Measurements from ENCODE around the gene POLR2J.

Gene POLR2J

GRCh38 chr7:102446387-102447156 is 32.1 kb downstream of the POLR2J start:
- no peak overlapping the region for H3K4me3 ChIP-seq (ENCODE audit: low read depth in 1 of 2, low read length in 2 of 2)
- H3K27me3 ChIP-seq (ENCODE audit: low read depth, low read length): no peaks in the 10 kb centered on the region
- no peaks in the 10 kb centered on the region for H3K9me3 ChIP-seq (ENCODE audit: control insufficient read depth in 1 of 2, low read length in 2 of 2)
- H3K36me3 ChIP-seq (ENCODE audit: control insufficient read depth in 1 of 2, insufficient read depth in 2 of 2, low read length in 2 of 2): peaks cover 4 to 23% of the 10 kb centered on the region in 2 donors
- no peak overlapping the region for H3K27ac ChIP-seq (ENCODE audit: low read length)
- H3K4me1 ChIP-seq (ENCODE audit: control insufficient read depth in 1 of 2, insufficient read depth in 2 of 2, low read length in 2 of 2): no peaks in the 10 kb centered on the region

DNA sequence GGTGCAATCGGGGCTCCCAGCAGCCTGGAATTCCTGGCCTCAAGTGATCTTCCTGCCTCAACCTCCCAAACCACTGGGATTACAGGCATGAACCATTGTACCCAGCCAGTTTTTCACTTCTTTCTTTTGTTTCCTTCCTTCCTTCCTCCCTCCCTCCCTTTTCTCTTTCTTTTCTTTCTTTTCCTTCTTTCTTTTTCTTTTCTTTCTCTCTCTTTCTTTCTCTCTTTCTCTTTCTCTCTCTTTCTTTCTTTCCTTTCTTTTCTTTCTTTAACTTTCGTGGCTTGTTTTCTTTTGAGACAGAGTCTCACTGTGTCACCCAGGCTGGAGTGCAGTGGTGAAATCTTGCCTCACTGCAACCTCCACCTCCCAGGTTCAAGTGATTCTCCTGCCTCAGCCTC is 33.0 kb downstream of the POLR2J start:
- Histone ChIP-seq H3K36me3 (ENCODE audit: control insufficient read depth in 1 of 2, insufficient read depth in 2 of 2, low read length in 2 of 2) (peaks cover 4 to 24% of the 10 kb centered on the region in 2 donors), H3K9me3 (ENCODE audit: control insufficient read depth in 1 of 2, low read length in 2 of 2) (no peaks in the 10 kb centered on the region), H3K27me3 (ENCODE audit: low read depth, low read length) (no peaks in the 10 kb centered on the region), H3K4me1 (ENCODE audit: control insufficient read depth in 1 of 2, insufficient read depth in 2 of 2, low read length in 2 of 2) (no peaks in the 10 kb centered on the region), H3K27ac (ENCODE audit: low read length) (no peak overlapping the region), H3K4me3 (ENCODE audit: low read depth in 1 of 2, low read length in 2 of 2) (no peak overlapping the region)

- H3K27ac ChIP-seq (ENCODE audit: low read length): no peak overlapping the region
- H3K9me3 ChIP-seq (ENCODE audit: control insufficient read depth in 1 of 2, low read length in 2 of 2): no peaks in the 10 kb centered on the region
- peaks cover 0 to 4% of the 10 kb centered on the region in 2 donors for H3K4me1 ChIP-seq (ENCODE audit: control insufficient read depth in 1 of 2, insufficient read depth in 2 of 2, low read length in 2 of 2)
- no peaks in the 10 kb centered on the region for H3K27me3 ChIP-seq (ENCODE audit: low read depth, low read length)
- H3K4me3 ChIP-seq (ENCODE audit: low read depth in 1 of 2, low read length in 2 of 2): no peak overlapping the region
- peaks cover 4 to 24% of the 10 kb centered on the region in 2 donors for H3K36me3 ChIP-seq (ENCODE audit: control insufficient read depth in 1 of 2, insufficient read depth in 2 of 2, low read length in 2 of 2)
Measured at GRCh38 chr7:102444961-102445673, 33.6 kb downstream of the POLR2J start.

GRCh38 chr7:102439963-102440795 is 38.5 kb downstream of the POLR2J start:
- Histone ChIP-seq H3K36me3 (ENCODE audit: control insufficient read depth in 1 of 2, insufficient read depth in 2 of 2, low read length in 2 of 2) (peaks cover 0 to 10% of the 10 kb centered on the region in 2 donors), H3K9me3 (ENCODE audit: control insufficient read depth in 1 of 2, low read length in 2 of 2) (no peaks in the 10 kb centered on the region), H3K4me3 (ENCODE audit: low read depth in 1 of 2, low read length in 2 of 2) (no peak overlapping the region), H3K27ac (ENCODE audit: low read length) (no peak overlapping the region), H3K4me1 (ENCODE audit: control insufficient read depth in 1 of 2, insufficient read depth in 2 of 2, low read length in 2 of 2) (peaks cover 0 to 5% of the 10 kb centered on the region in 2 donors), H3K27me3 (ENCODE audit: low read depth, low read length) (no peaks in the 10 kb centered on the region)

DNA sequence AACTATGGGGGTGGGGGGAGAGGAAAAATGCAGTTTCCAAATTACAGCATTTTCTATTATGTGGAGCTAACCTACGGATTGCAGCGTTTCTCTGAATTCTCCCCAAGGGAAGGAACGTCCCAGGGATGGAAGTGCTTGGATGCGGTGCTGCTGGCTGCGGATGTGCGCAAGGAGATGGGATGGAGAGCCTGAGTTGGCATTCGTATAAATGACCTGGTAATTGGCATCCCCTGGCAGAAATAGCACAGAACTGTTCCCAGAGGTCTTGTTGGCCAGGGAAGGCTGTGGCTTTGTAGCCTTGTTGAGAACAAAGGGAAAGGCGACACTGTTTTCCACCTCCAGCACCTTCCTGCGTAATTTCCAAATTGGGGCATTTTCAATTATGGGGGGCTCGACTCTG is 42.6 kb downstream of the POLR2J start:
- Histone ChIP-seq H3K27me3 (ENCODE audit: low read depth, low read length) (no peaks in the 10 kb centered on the region), H3K27ac (ENCODE audit: low read length) (no peak overlapping the region), H3K4me3 (ENCODE audit: low read depth in 1 of 2, low read length in 2 of 2) (no peak overlapping the region), H3K36me3 (ENCODE audit: control insufficient read depth in 1 of 2, insufficient read depth in 2 of 2, low read length in 2 of 2) (peaks cover 0 to 5% of the 10 kb centered on the region in 2 donors), H3K9me3 (ENCODE audit: control insufficient read depth in 1 of 2, low read length in 2 of 2) (no peaks in the 10 kb centered on the region), H3K4me1 (ENCODE audit: control insufficient read depth in 1 of 2, insufficient read depth in 2 of 2, low read length in 2 of 2) (peaks cover 0 to 22% of the 10 kb centered on the region in 2 donors)

DNA sequence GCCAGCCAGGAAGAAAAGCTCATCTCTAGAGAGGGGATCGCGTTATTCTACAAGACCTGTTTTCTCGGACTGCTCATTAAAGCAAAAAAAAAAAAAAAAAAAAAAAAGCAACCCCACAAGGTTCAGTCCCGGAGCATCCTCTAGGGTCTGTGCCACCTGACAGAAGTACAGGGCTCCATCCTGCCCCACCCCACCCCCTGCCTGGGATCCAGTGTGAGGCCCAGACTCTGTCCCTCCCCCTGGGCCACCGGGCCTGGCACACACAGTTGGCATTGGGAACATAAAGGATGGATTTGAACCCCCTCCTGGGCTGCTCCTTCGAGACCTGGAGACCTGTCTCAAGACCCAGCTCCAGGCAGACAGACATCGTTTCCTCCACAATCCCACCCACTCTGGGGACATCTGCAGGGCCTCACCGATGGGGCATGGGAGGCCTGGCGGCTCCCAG is 44.7 kb downstream of the POLR2J start:
- H3K9me3 ChIP-seq (ENCODE audit: control insufficient read depth in 1 of 2, low read length in 2 of 2): no peaks in the 10 kb centered on the region
- no peak overlapping the region for H3K27ac ChIP-seq (ENCODE audit: low read length)
- H3K4me3 ChIP-seq (ENCODE audit: low read depth in 1 of 2, low read length in 2 of 2): peak overlapping the region; percentile 60 to 82
- peaks cover 0 to 4% of the 10 kb centered on the region in 2 donors for H3K36me3 ChIP-seq (ENCODE audit: control insufficient read depth in 1 of 2, insufficient read depth in 2 of 2, low read length in 2 of 2)
- H3K27me3 ChIP-seq (ENCODE audit: low read depth, low read length): no peaks in the 10 kb centered on the region
- H3K4me1 ChIP-seq (ENCODE audit: control insufficient read depth in 1 of 2, insufficient read depth in 2 of 2, low read length in 2 of 2): peaks cover 0 to 17% of the 10 kb centered on the region in 2 donors

GRCh38 chr7:102433219-102434038 is 45.3 kb downstream of the POLR2J start, which contains the start of gene ORAI2:
Gene ORAI2, plus strand, starts transcription at chr7:102433575. Its CDS starts 5,382 bp downstream, at chr7:102438957.
- no peaks in the 10 kb centered on the region for H3K9me3 ChIP-seq (ENCODE audit: control insufficient read depth in 1 of 2, low read length in 2 of 2)
- H3K27me3 ChIP-seq (ENCODE audit: low read depth, low read length): no peaks in the 10 kb centered on the region
- no peaks in the 10 kb centered on the region for H3K36me3 ChIP-seq (ENCODE audit: control insufficient read depth in 1 of 2, insufficient read depth in 2 of 2, low read length in 2 of 2)
- H3K4me3 ChIP-seq (ENCODE audit: low read depth in 1 of 2, low read length in 2 of 2): peak within 1 kb of the TSS; percentile 60 to 82
- peaks cover 0 to 17% of the 10 kb centered on the region in 2 donors for H3K4me1 ChIP-seq (ENCODE audit: control insufficient read depth in 1 of 2, insufficient read depth in 2 of 2, low read length in 2 of 2)
- H3K27ac ChIP-seq (ENCODE audit: low read length): no peak within 1 kb of the TSS

DNA sequence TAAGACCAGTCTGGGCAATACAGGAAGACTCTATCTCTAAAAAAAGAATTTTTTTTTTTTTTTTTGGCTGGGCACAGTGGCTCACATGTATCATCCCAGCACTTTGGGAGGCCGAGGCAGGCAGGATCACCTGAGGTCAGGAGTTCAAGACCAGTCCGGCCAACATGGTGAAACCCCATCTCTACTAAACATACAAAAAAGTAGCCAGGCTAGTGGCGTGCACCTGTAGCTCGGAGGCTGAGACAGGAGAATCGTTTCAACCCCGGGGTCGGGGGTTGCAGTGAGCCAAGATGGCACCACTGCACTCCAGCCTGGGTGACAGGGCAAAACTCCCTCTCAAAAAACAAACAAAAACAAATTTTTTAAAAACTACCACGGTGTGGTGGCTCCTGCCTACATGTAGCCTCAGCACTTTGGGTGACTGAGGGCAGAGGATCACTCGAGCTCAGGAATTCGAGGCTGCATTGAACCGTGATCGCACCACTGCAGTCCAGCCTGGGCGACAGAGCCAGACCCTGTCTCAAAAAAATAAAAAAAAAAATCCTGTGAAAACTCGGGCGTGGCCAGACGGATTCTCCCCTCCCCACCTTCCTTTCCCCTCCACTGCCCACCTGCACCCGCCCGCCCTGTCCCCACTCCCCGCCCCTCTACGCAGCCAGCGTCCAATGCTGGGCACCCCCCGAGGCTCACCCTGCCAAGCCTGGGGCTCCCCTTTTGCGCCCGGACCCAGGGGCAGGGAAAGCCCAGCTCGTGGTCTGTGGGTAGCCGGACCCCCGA is 46.1 kb downstream of the POLR2J start:
- Histone ChIP-seq H3K36me3 (ENCODE audit: control insufficient read depth in 1 of 2, insufficient read depth in 2 of 2, low read length in 2 of 2) (peaks cover 0 to 1% of the 10 kb centered on the region in 2 donors), H3K27ac (ENCODE audit: low read length) (no peak overlapping the region), H3K27me3 (ENCODE audit: low read depth, low read length) (no peaks in the 10 kb centered on the region), H3K9me3 (ENCODE audit: control insufficient read depth in 1 of 2, low read length in 2 of 2) (no peaks in the 10 kb centered on the region), H3K4me3 (ENCODE audit: low read depth in 1 of 2, low read length in 2 of 2) (peak overlapping the region; percentile 11 to 59), H3K4me1 (ENCODE audit: control insufficient read depth in 1 of 2, insufficient read depth in 2 of 2, low read length in 2 of 2) (peaks cover 0 to 17% of the 10 kb centered on the region in 2 donors)

DNA sequence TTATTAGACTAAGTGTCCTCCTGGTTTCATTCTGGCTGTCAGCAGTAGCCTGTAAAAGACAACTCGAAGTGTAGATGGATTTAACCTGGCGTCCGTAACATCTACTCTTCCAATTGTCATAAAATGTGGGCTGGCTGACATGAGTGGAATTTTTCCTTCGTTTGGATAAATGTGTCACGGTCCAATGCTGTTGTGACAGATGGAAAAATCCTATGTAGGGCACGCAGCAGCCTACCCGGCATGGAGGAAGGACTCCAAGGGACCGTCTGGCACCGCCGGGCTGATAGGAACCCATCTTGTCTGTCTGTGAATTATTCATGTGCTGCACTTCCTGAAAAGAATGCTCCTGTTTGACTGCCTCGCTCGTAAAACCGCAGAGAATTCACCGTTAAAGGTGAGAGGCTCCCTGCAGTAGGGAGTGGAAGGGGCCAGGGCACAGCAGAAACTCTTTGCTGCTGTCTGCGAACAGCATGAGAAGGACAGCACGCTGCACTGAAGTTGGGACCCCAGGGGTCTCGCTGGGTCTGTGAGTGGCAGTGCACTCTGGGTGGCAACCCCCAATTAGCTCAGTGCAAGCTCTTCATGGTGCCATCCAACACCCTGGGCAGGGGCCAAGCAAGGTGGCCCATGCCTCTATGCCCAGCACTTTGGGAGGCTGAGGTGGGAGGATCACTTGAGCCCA is 47.0 kb downstream of the POLR2J start:
- H3K27me3 ChIP-seq (ENCODE audit: low read depth, low read length): no peaks in the 10 kb centered on the region
- H3K9me3 ChIP-seq (ENCODE audit: control insufficient read depth in 1 of 2, low read length in 2 of 2): no peaks in the 10 kb centered on the region
- H3K36me3 ChIP-seq (ENCODE audit: control insufficient read depth in 1 of 2, insufficient read depth in 2 of 2, low read length in 2 of 2): peaks cover 0 to 8% of the 10 kb centered on the region in 2 donors
- peak overlapping the region; percentile 69 for H3K27ac ChIP-seq (ENCODE audit: low read length)
- peaks cover 0 to 17% of the 10 kb centered on the region in 2 donors for H3K4me1 ChIP-seq (ENCODE audit: control insufficient read depth in 1 of 2, insufficient read depth in 2 of 2, low read length in 2 of 2)
- H3K4me3 ChIP-seq (ENCODE audit: low read depth in 1 of 2, low read length in 2 of 2): no peak overlapping the region

Data from muscle layer of duodenum (tissue), 2 donors.